ENCODE measurements around the gene MYH10. TPM values are rescaled to one million over a fixed set of nuclear protein-coding genes. Genes with fewer than 3 reads are reported as not detected.

Gene MYH10
- total and polyA plus RNA-seq, 4 donors: 205 to 1,963 (median 819) TPM

DNA sequence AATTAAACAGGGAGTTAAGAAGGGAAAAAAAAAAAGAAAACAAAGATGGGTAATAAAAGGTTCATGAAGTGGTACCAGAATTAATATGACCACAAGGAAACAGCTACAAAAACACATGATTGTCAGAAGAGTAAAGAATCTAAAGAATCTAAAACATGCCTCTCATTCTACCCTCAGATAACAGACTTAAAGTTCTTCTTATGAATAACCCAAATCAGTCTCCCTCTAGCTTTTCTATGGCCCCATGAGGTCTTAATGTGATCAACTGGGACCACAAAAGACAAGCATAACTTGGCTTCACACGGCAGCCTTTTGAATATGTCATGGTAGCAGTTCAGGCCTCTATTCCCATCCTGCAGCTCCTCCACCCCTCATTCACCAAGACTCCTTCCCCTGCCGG lies 6.9 kb downstream of the MYH10 start:
- H3K4me1 ChIP-seq (ENCODE audit: control insufficient read depth in 1 of 2, insufficient read depth in 2 of 2, low read length in 2 of 2): peaks cover 0 to 6% of the 10 kb centered on the region in 2 donors
- ATAC-seq (ENCODE audit: low FRiP score) (no peak), DNase-seq (no peak)
- H3K36me3 ChIP-seq (ENCODE audit: control insufficient read depth in 1 of 2, insufficient read depth in 2 of 2, low read length in 1 of 2): peaks cover 0 to 3% of the 10 kb centered on the region in 2 donors
- 2 to 7% methylated on average over 2 of the region's 2 CpGs for WGBS, 2 donors
- peak overlapping the region; percentile 59 to 84 for H3K27ac ChIP-seq (ENCODE audit: low read depth in 1 of 2, low read length in 2 of 2)
- H3K9me3 ChIP-seq (ENCODE audit: control insufficient read depth, low read length): no peaks in the 10 kb centered on the region
- H3K27me3 ChIP-seq (ENCODE audit: control insufficient read depth in 1 of 2, insufficient read depth in 2 of 2, low read length in 1 of 2): no peaks in the 10 kb centered on the region
- H3K4me3 ChIP-seq (ENCODE audit: low read length in 2 of 2): peak overlapping the region; percentile 24 to 35
- intact Hi-C loops (cut with DNase I): loop anchor here in 1 of 2 donors (5.0 kb wide), 2 partner anchors 51 to 186 kb away; partner anchors contain the start of gene NDEL1

DNA sequence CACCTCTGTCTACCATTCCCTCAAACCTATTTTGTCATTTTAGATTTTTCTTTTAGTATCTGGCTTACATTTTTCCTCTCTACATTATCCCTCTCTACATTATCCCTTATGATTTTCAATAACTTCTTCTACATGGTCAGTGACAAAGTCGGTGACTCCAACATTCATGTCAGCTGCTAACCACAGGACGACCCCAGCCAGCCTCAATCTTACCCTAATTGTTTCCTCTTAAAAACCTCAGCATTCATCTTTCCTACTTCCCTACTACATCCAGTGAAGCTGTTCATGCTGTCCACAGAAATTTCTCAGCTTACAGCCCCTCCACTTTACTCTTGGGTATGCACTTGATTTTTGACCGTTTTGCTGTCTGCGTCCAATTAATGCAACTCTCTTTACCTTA lies 8.3 kb downstream of the MYH10 start:
- H3K9me3 ChIP-seq (ENCODE audit: control insufficient read depth, low read length): no peaks in the 10 kb centered on the region
- H3K4me3 ChIP-seq (ENCODE audit: low read length in 2 of 2): peak overlapping the region; percentile 46 to 84
- no peaks in the 10 kb centered on the region for H3K27me3 ChIP-seq (ENCODE audit: control insufficient read depth in 1 of 2, insufficient read depth in 2 of 2, low read length in 1 of 2)
- H3K4me1 ChIP-seq (ENCODE audit: control insufficient read depth in 1 of 2, insufficient read depth in 2 of 2, low read length in 2 of 2): peaks cover under 1 to 6% of the 10 kb centered on the region in 2 donors
- ATAC-seq (ENCODE audit: low FRiP score) (no peak), DNase-seq (no peak)
- intact Hi-C loops (cut with DNase I): loop anchor here in 1 of 2 donors (5.0 kb wide), 2 partner anchors 50 to 185 kb away; partner anchors contain the start of gene NDEL1
- peak overlapping the region; percentile 36 to 49 for H3K27ac ChIP-seq (ENCODE audit: low read depth in 1 of 2, low read length in 2 of 2)
- 2 to 5% methylated on average over 4 of the region's 4 CpGs for WGBS, 2 donors
- H3K36me3 ChIP-seq (ENCODE audit: control insufficient read depth in 1 of 2, insufficient read depth in 2 of 2, low read length in 1 of 2): peaks cover 0 to 3% of the 10 kb centered on the region in 2 donors

DNA sequence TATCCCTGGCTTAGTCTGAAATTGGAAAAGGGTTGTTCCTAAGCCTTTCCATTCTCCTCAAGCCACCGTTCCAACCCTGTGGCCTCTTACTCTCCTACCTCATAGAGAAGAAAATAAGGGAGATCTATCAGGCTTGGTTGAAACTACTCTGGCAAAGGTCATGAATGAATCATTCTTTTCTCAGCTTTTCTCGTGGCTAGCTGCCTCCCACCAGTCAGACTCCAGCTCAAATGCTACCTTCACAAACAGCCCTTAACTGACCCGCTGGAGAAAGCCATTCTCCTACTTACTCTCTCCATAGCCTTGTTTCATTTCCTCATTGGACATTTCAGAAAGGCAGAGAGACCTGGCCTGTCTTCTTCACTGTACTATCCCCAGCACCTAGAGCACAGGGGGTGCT lies 8.9 kb downstream of the MYH10 start:
- Histone ChIP-seq H3K27ac (ENCODE audit: low read depth in 1 of 2, low read length in 2 of 2) (peak overlapping the region; percentile 34 to 49), H3K4me1 (ENCODE audit: control insufficient read depth in 1 of 2, insufficient read depth in 2 of 2, low read length in 2 of 2) (peaks cover 1 to 6% of the 10 kb centered on the region in 2 donors)
- intact Hi-C loops (cut with DNase I): loop anchor here in 1 of 2 donors (5.0 kb wide), 2 partner anchors 49 to 184 kb away; partner anchors contain the start of gene NDEL1

DNA sequence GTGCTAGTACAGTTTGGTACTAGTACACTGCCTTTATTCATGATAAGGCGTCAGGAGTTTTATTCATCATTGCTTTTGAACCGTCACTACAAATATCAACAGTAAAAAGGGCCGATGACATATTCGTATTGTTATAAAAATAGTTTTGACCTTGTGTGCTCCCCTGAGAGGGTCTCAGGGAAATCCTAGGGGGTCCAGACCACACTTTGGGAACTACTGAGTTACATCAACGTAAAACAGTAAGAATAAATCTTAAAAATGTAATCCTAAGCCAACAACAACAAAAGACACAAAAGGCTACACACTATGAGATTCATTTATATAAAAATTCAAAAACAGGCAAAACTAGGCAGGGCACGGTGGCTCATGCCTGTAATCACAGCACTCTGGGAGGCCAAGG lies 11.2 kb downstream of the MYH10 start:
- peaks cover 0 to 6% of the 10 kb centered on the region in 2 donors for H3K36me3 ChIP-seq (ENCODE audit: control insufficient read depth in 1 of 2, insufficient read depth in 2 of 2, low read length in 1 of 2)
- no peaks in the 10 kb centered on the region for H3K27me3 ChIP-seq (ENCODE audit: control insufficient read depth in 1 of 2, insufficient read depth in 2 of 2, low read length in 1 of 2)
- H3K9me3 ChIP-seq (ENCODE audit: control insufficient read depth, low read length): no peaks in the 10 kb centered on the region
- DNase-seq (no peak), ATAC-seq (ENCODE audit: low FRiP score) (no peak)
- H3K4me3 ChIP-seq (ENCODE audit: low read length in 2 of 2): peak overlapping the region; percentile 43 to 76
- intact Hi-C loops (cut with DNase I): loop anchor here in 1 of 2 donors (5.0 kb wide), 1 partner anchor 123 kb away; the partner anchor contains the start of gene CCDC42
- WGBS, 2 donors: 4 to 7% methylated on average over 6 of the region's 6 CpGs
- peak overlapping the region; percentile 57 to 76 for H3K27ac ChIP-seq (ENCODE audit: low read depth in 1 of 2, low read length in 2 of 2)
- H3K4me1 ChIP-seq (ENCODE audit: control insufficient read depth in 1 of 2, insufficient read depth in 2 of 2, low read length in 2 of 2): peaks cover 1 to 9% of the 10 kb centered on the region in 2 donors

More for the DNA sequence above, 8.9 kb downstream of the MYH10 start:
- no peak for DNase-seq
- ATAC-seq (ENCODE audit: low FRiP score): peak; percentile 49
- Histone ChIP-seq H3K9me3 (ENCODE audit: control insufficient read depth, low read length) (no peaks in the 10 kb centered on the region), H3K27me3 (ENCODE audit: control insufficient read depth in 1 of 2, insufficient read depth in 2 of 2, low read length in 1 of 2) (no peaks in the 10 kb centered on the region), H3K4me3 (ENCODE audit: low read length in 2 of 2) (peak overlapping the region; percentile 46 to 84), H3K36me3 (ENCODE audit: control insufficient read depth in 1 of 2, insufficient read depth in 2 of 2, low read length in 1 of 2) (peaks cover 0 to 5% of the 10 kb centered on the region in 2 donors)
- 0 to 4% methylated on average over 3 of the region's 3 CpGs for WGBS, 2 donors

DNA sequence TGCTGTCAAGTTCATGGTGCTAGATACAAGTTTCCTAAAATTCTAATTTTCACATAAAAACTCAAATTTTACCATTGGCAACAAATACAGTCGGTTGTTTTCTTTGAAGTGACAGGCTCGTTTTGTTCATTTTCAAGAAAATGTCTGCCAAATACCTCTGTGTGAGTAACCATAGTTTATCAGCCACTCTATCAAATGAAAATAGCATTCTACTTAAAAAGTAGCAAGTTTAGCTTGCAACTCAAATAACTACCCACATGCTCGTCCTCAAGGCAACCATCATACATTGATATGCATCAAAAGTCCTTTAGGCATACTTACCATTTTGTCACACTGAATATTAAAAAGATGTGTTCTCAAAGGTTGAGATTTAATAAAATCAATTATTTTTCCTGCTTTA lies 11.7 kb downstream of the MYH10 start:
- Histone ChIP-seq H3K4me3 (ENCODE audit: low read length in 2 of 2) (peak overlapping the region; percentile 43 to 76), H3K27ac (ENCODE audit: low read depth in 1 of 2, low read length in 2 of 2) (peak overlapping the region in 1 of 2 donors; percentile 76), H3K27me3 (ENCODE audit: control insufficient read depth in 1 of 2, insufficient read depth in 2 of 2, low read length in 1 of 2) (no peaks in the 10 kb centered on the region), H3K9me3 (ENCODE audit: control insufficient read depth, low read length) (no peaks in the 10 kb centered on the region), H3K4me1 (ENCODE audit: control insufficient read depth in 1 of 2, insufficient read depth in 2 of 2, low read length in 2 of 2) (peaks cover 1 to 8% of the 10 kb centered on the region in 2 donors), H3K36me3 (ENCODE audit: control insufficient read depth in 1 of 2, insufficient read depth in 2 of 2, low read length in 1 of 2) (peaks cover 0 to 6% of the 10 kb centered on the region in 2 donors)
- DNase-seq (no peak), ATAC-seq (ENCODE audit: low FRiP score) (no peak)
- intact Hi-C loops (cut with DNase I): loop anchor here in 1 of 2 donors (5.0 kb wide), 1 partner anchor 123 kb away; the partner anchor contains the start of gene CCDC42
- 4 to 7% methylated on average over 3 of the region's 3 CpGs for WGBS, 2 donors

DNA sequence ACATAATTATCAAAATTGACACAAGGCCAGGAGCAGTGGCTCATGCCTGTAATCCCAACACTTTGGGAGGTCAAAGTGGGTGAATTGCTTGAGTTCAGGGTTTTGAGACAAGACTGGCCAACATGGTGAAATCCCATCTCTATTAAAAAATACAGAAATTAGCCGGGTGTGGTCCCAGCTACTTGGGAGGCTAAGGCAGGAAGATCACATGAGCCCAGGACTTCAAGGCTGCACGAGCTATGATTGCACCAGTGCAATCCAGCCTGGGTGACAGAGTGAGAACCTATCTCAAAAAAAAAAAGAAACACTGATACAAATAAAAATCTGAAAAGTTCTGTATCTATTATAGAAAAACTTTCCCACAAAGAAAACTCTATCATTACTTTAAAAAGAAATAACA lies 15.5 kb downstream of the MYH10 start:
- no peak for DNase-seq
- H3K36me3 ChIP-seq (ENCODE audit: control insufficient read depth in 1 of 2, insufficient read depth in 2 of 2, low read length in 1 of 2): peaks cover 0 to 4% of the 10 kb centered on the region in 2 donors

DNA sequence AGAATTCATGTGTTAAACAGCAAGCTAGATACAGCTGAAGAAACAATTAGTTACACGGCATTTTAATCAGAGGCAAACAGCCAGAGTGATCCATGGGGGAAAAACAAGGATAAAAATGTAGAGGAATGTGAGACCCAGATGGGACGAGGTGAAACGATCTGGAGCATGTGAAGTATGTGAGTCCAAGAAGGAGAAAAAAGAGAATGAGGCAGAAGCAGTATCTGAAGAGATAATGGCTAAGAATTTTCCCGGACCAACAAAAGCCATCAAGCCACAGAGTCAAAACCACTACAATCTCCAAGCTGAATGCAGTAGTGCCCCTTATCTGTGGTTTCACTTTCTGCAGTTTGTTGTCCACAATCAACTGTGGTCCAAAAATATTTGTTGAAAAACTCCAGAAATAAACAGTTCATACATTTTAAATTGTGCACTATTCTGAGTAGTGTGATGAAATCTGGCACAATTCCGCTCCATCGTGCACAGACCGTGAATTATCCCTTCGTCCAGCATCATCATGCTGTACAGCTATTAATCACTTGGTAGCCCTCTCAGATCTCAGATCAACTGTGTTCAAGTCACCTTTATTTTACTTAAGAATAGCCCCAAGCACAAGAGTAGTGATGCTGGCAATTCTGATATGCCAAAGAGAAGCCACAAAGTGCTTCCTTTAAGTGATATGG lies 18.8 kb downstream of the MYH10 start:
- H3K36me3 ChIP-seq (ENCODE audit: control insufficient read depth in 1 of 2, insufficient read depth in 2 of 2, low read length in 1 of 2): peaks cover 0 to 2% of the 10 kb centered on the region in 2 donors
- H3K27ac ChIP-seq (ENCODE audit: low read depth in 1 of 2, low read length in 2 of 2): peak overlapping the region; percentile 95
- H3K27me3 ChIP-seq (ENCODE audit: control insufficient read depth in 1 of 2, insufficient read depth in 2 of 2, low read length in 1 of 2): no peaks in the 10 kb centered on the region
- no peak for ATAC-seq (ENCODE audit: low FRiP score)
- no peak for DNase-seq
- peaks cover 2 to 6% of the 10 kb centered on the region in 2 donors for H3K4me1 ChIP-seq (ENCODE audit: control insufficient read depth in 1 of 2, insufficient read depth in 2 of 2, low read length in 2 of 2)
- H3K9me3 ChIP-seq (ENCODE audit: control insufficient read depth, low read length): no peaks in the 10 kb centered on the region
- WGBS, 2 donors: 2 to 8% methylated on average over 8 of the region's 8 CpGs
- intact Hi-C loops (cut with DNase I): loop anchor here in 1 of 2 donors (5.0 kb wide), 1 partner anchor 34 kb away; no protein-coding TSS in a partner anchor
- H3K4me3 ChIP-seq (ENCODE audit: low read length in 2 of 2): peak overlapping the region; percentile 26 to 59

More for the DNA sequence above, 15.5 kb downstream of the MYH10 start:
- peak overlapping the region in 1 of 2 donors; percentile 10 for H3K4me3 ChIP-seq (ENCODE audit: low read length in 2 of 2)
- peaks cover 1 to 4% of the 10 kb centered on the region in 2 donors for H3K4me1 ChIP-seq (ENCODE audit: control insufficient read depth in 1 of 2, insufficient read depth in 2 of 2, low read length in 2 of 2)
- ATAC-seq (ENCODE audit: low FRiP score): no peak
- WGBS, 2 donors: 2 to 7% methylated on average over 2 of the region's 2 CpGs
- intact Hi-C loops (cut with DNase I): loop anchor here in 1 of 2 donors (5.0 kb wide), 2 partner anchors 38 to 127 kb away; partner anchors contain the start of gene CCDC42
- H3K27me3 ChIP-seq (ENCODE audit: control insufficient read depth in 1 of 2, insufficient read depth in 2 of 2, low read length in 1 of 2): no peaks in the 10 kb centered on the region
- no peak overlapping the region for H3K27ac ChIP-seq (ENCODE audit: low read depth in 1 of 2, low read length in 2 of 2)
- H3K9me3 ChIP-seq (ENCODE audit: control insufficient read depth, low read length): no peaks in the 10 kb centered on the region

DNA sequence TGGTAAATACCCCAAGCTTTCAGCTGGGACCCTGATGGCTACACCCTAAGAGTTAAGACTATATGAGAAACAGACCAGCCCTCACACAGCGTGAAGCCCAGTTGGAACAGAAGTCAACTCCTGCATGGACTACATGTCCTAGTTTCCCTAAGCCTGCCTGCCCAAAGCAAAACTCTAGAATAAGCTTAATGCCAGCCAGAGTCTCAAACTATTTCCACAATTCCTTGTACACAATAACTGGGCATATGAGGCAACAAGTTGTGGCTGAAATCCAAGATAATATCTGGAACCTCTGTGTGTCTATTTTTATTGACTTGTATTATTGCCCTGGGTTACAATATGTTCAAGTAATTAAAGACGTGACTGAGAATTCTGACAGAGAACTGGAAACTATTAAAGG lies 19.4 kb downstream of the MYH10 start:
- no peaks in the 10 kb centered on the region for H3K9me3 ChIP-seq (ENCODE audit: control insufficient read depth, low read length)
- DNase-seq: no peak
- intact Hi-C loops (cut with DNase I): loop anchor here in 1 of 2 donors (5.0 kb wide), 1 partner anchor 34 kb away; no protein-coding TSS in a partner anchor
- H3K4me1 ChIP-seq (ENCODE audit: control insufficient read depth in 1 of 2, insufficient read depth in 2 of 2, low read length in 2 of 2): peaks cover 5 to 8% of the 10 kb centered on the region in 2 donors
- peak overlapping the region; percentile 90 to 91 for H3K27ac ChIP-seq (ENCODE audit: low read depth in 1 of 2, low read length in 2 of 2)
- ATAC-seq (ENCODE audit: low FRiP score): peak; percentile 63
- no peaks in the 10 kb centered on the region for H3K27me3 ChIP-seq (ENCODE audit: control insufficient read depth in 1 of 2, insufficient read depth in 2 of 2, low read length in 1 of 2)
- H3K4me3 ChIP-seq (ENCODE audit: low read length in 2 of 2): peak overlapping the region; percentile 32 to 33
- 3 to 4% methylated on average over 2 of the region's 2 CpGs for WGBS, 2 donors
- H3K36me3 ChIP-seq (ENCODE audit: control insufficient read depth in 1 of 2, insufficient read depth in 2 of 2, low read length in 1 of 2): peaks cover 0 to 2% of the 10 kb centered on the region in 2 donors

All from aorta (tissue), 5 donors.